ENCODE data around the gene DDX24. TPM values are rescaled to one million over a fixed set of nuclear protein-coding genes. Genes with fewer than 3 reads are reported as not detected.

The DDX24 gene, protein sequence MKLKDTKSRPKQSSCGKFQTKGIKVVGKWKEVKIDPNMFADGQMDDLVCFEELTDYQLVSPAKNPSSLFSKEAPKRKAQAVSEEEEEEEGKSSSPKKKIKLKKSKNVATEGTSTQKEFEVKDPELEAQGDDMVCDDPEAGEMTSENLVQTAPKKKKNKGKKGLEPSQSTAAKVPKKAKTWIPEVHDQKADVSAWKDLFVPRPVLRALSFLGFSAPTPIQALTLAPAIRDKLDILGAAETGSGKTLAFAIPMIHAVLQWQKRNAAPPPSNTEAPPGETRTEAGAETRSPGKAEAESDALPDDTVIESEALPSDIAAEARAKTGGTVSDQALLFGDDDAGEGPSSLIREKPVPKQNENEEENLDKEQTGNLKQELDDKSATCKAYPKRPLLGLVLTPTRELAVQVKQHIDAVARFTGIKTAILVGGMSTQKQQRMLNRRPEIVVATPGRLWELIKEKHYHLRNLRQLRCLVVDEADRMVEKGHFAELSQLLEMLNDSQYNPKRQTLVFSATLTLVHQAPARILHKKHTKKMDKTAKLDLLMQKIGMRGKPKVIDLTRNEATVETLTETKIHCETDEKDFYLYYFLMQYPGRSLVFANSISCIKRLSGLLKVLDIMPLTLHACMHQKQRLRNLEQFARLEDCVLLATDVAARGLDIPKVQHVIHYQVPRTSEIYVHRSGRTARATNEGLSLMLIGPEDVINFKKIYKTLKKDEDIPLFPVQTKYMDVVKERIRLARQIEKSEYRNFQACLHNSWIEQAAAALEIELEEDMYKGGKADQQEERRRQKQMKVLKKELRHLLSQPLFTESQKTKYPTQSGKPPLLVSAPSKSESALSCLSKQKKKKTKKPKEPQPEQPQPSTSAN
- total RNA-seq, result 100 to 1,000 TPM; 131 to 137 TPM
- 151 TPM for polyA plus RNA-seq (2013, experiment 1 of 2)
- 146 TPM for polyA plus RNA-seq (2013, experiment 2 of 2)
- long read RNA-seq, experiment 1, full-length matches to known transcripts, result 7 of 29 reads
- long read RNA-seq, experiment 1, partial matches to known transcripts, result 17 of 29 reads
- long read RNA-seq, experiment 1, other reads (novel, unspliced or antisense), result 5 of 29 reads
- long read RNA-seq, experiment 2, full-length matches to known transcripts, result 178 of 197 reads
- long read RNA-seq, experiment 2, partial matches to known transcripts, result 14 of 197 reads
- long read RNA-seq, experiment 2, other reads (novel, unspliced or antisense), result 5 of 197 reads
- long read RNA-seq, experiment 3, full-length matches to known transcripts, result 442 of 472 reads
- long read RNA-seq, experiment 3, partial matches to known transcripts, result 24 of 472 reads
- long read RNA-seq, experiment 3, other reads (novel, unspliced or antisense), result 6 of 472 reads
- long read RNA-seq, experiment 4, full-length matches to known transcripts, result 19 of 31 reads
- long read RNA-seq, experiment 4, partial matches to known transcripts, result 12 of 31 reads
- long read RNA-seq, experiment 4, other reads (novel, unspliced or antisense), result 0 of 31 reads

DNA sequence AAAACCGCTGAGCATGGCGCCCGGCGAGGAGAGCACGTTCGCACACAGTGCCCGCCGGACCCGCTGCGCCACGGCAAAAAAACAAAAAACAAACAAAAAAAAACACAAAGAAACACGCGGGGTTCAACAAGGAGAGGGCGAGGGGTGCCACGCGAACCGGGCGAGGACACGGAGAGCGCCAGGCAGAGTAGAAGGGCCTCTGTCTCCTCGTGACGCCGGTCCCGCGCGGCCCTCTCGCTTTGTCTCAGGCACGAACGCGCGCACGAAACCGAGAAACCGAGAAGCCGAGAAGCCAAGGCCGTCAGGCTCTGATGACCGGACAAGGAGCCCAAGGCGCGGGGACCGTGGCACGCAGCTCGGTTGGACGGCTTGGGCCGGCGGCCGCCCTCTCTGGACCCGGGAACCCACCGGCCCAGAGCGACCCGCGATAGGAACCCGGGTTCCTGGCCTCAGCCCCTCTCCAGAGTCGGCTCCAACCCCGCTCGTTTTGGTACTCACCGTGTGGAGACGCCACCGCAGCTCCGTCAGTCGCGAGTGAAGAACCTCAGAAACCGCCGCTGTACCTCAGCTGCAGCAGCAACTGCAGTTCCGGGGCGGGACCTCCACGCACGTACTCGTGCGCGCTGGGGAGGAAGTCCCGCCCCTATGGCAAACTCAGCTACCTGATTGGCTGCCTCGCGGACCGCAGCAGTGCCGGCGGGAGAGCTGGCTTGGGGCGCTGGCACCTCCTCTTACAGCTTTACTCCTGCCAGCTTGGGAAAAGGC is at the start of gene DDX24, which contains the start of gene IFI27L1:
TSS of gene DDX24 (minus strand) at position 582 of the 765 bp plus-strand sequence. CDS start 1,460 bp downstream, outside the sequence.
TSS of gene IFI27L1 (plus strand) at position 690 of the 765 bp plus-strand sequence. CDS start 15,628 bp downstream, outside the sequence.
- peaks cover 19% of the 10 kb centered on the region for H3K9me3 ChIP-seq (ENCODE audit: control insufficient read depth, low read length)
- H3K4me1 ChIP-seq (ENCODE audit: control insufficient read depth, insufficient read depth, low read length), result no peaks in the 10 kb centered on the region
- peak; percentile 98 for DNase-seq
- peak within 1 kb of the TSS; percentile 90 for H3K4me3 ChIP-seq (ENCODE audit: low read length)
- peak within 1 kb of the TSS; percentile 82 for H3K9ac ChIP-seq (ENCODE audit: extremely low read depth, low read length, poor library complexity, severe bottlenecking)
- TF ChIP-seq, protein P1, sequence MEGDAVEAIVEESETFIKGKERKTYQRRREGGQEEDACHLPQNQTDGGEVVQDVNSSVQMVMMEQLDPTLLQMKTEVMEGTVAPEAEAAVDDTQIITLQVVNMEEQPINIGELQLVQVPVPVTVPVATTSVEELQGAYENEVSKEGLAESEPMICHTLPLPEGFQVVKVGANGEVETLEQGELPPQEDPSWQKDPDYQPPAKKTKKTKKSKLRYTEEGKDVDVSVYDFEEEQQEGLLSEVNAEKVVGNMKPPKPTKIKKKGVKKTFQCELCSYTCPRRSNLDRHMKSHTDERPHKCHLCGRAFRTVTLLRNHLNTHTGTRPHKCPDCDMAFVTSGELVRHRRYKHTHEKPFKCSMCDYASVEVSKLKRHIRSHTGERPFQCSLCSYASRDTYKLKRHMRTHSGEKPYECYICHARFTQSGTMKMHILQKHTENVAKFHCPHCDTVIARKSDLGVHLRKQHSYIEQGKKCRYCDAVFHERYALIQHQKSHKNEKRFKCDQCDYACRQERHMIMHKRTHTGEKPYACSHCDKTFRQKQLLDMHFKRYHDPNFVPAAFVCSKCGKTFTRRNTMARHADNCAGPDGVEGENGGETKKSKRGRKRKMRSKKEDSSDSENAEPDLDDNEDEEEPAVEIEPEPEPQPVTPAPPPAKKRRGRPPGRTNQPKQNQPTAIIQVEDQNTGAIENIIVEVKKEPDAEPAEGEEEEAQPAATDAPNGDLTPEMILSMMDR (conservative IDR thresholded peaks at IDR 0.05), result no peak
- Mint-ChIP-seq H3K27me3 (ENCODE audit: insufficient read depth) (no peaks in the 10 kb centered on the region), H3K9me3 (no peaks in the 10 kb centered on the region), H3K36me3 (ENCODE audit: low read depth) (peaks cover 38% of the 10 kb centered on the region), H3K4me3 (peak within 1 kb of the TSS; percentile 99), H3K4me1 (peaks cover 35% of the 10 kb centered on the region), H3K27ac (peak within 1 kb of the TSS; percentile 99)
- no peaks in the 10 kb centered on the region for H3K27me3 ChIP-seq (ENCODE audit: control insufficient read depth, insufficient read depth, low read length, poor library complexity, severe bottlenecking)
- peaks cover 28% of the 10 kb centered on the region for H3K36me3 ChIP-seq (ENCODE audit: control insufficient read depth, insufficient read depth, low read length)
- WGBS, 2 experiments (ENCODE audit: insufficient coverage in 1 of 2, insufficient read length in 1 of 2), result 0% methylated on average over 30 to 77 of the region's 77 CpGs
- peak within 1 kb of the TSS; percentile 89 for H3K27ac ChIP-seq (ENCODE audit: low read depth, low read length)

DNA sequence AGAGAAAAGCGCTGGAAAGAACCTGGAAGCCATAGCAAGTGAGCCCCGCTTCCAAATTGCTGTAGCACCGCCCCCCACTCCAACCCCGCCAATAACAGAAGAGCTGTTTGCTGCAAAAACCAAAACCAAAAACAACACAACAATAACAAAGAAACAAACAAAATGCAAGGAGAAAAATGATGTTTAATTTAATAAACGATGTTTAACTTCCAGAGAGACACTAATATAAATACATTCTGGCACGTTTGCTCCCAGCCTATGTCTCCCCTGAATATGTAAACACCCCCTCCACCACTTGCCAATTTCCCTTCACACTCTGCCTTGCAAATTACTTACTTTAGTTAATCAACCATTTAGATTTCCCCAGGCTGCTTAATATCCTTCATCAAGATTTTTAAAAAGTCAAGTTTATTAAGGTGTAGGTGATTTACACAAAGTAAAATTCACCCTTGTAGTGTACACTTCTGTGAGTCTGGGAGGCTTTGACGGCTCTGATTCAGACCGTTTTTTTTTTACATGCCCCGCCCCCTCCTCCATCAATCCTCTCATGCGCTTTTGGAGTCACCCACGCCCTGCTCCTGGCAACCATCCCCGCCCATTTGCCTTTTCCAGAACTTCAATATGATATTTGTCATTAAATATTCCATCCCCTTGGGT is 48.9 kb upstream of the DDX24 start:
- Mint-ChIP-seq H3K4me1 (peaks cover 5% of the 10 kb centered on the region), H3K9me3 (no peaks in the 10 kb centered on the region), H3K27ac (peak overlapping the region; percentile 44), H3K4me3 (peak overlapping the region; percentile 64), H3K36me3 (ENCODE audit: low read depth) (no peaks in the 10 kb centered on the region), H3K27me3 (ENCODE audit: insufficient read depth) (peaks cover 6% of the 10 kb centered on the region)
- 1 to 4% methylated on average over 7 to 10 of the region's 12 CpGs for WGBS, 2 experiments (ENCODE audit: insufficient coverage in 1 of 2, insufficient read length in 1 of 2)
- TF ChIP-seq, protein P1 (conservative IDR thresholded peaks at IDR 0.05), result no peak
- Histone ChIP-seq H3K36me3 (ENCODE audit: control insufficient read depth, insufficient read depth, low read length) (no peaks in the 10 kb centered on the region), H3K9ac (ENCODE audit: extremely low read depth, low read length, poor library complexity, severe bottlenecking) (peak overlapping the region; percentile 28), H3K4me1 (ENCODE audit: control insufficient read depth, insufficient read depth, low read length) (no peaks in the 10 kb centered on the region), H3K9me3 (ENCODE audit: control insufficient read depth, low read length) (no peaks in the 10 kb centered on the region), H3K27me3 (ENCODE audit: control insufficient read depth, insufficient read depth, low read length, poor library complexity, severe bottlenecking) (no peaks in the 10 kb centered on the region), H3K27ac (ENCODE audit: low read depth, low read length) (peak overlapping the region; percentile 57), H3K4me3 (ENCODE audit: low read length) (peak overlapping the region; percentile 88)
- DNase-seq, result peak; percentile 73

Measured in endodermal cell (in vitro differentiated cells).